ENCODE results near the gene TBK1. TPM values are rescaled to one million over a fixed set of nuclear protein-coding genes. Genes with fewer than 3 reads are reported as not detected.

The TBK1 gene
- total and polyA plus RNA-seq, 9 of the 15 experiments (the other 6 are each of a cell fraction or from before 2014, with no cell fraction given): 20.4 to 42.0 (median 27.8) TPM

GRCh38 chr12:64402181-64402580, 49.7 kb upstream of the TBK1 start (continued):
- TF ChIP-seq NR4A1 (CRISPR knock-in tag; IDR thresholded peaks at IDR 0.05) (no peak), NR4A1 (tag; IDR thresholded peaks at IDR 0.05) (peak; percentile 47; the same call in 1 of the 2 replicates), SMAD4 (CRISPR knock-in tag; conservative IDR thresholded peaks at IDR 0.05) (peak; percentile 73), HLTF (IDR thresholded peaks at IDR 0.05) (no peak), ZNF592 (IDR thresholded peaks at IDR 0.05) (peak; percentile 67), NRF1 (conservative IDR thresholded peaks at IDR 0.05 in 1 of 2, IDR thresholded peaks at IDR 0.05 in 1 of 2) (no peak), MBD1 (CRISPR knock-in tag; IDR thresholded peaks at IDR 0.05) (no peak), ZNF740 (CRISPR knock-in tag; IDR thresholded peaks at IDR 0.05) (no peak), ZNF740 (tag; IDR thresholded peaks at IDR 0.05) (peak in 1 of 2 experiments; percentile 57; a peak in 1 of 4 replicates), HNRNPK (IDR thresholded peaks at IDR 0.05; ENCODE audit: low read depth, low read length, poor library complexity, severe bottlenecking) (no peak), SNAPC5 (CRISPR knock-in tag; IDR thresholded peaks at IDR 0.05) (no peak), HIVEP1 (CRISPR knock-in tag; IDR thresholded peaks at IDR 0.05) (no peak), MEF2A (IDR thresholded peaks at IDR 0.05; ENCODE audit: control insufficient read depth, low read depth, low read length) (no peak), ZNF184 (CRISPR knock-in tag; IDR thresholded peaks at IDR 0.05) (no peak), RNF2 (IDR thresholded peaks at IDR 0.05) (no peak), HNRNPUL1 (IDR thresholded peaks at IDR 0.05; ENCODE audit: low read length) (no peak), TRIM24 (IDR thresholded peaks at IDR 0.05) (no peak), TCF7L2 (IDR thresholded peaks at IDR 0.05; ENCODE audit: low read depth, low read length) (no peak), HCFC1 (IDR thresholded peaks at IDR 0.05; ENCODE audit: low read depth, low read length) (no peak)
- TF ChIP-seq, protein P1, sequence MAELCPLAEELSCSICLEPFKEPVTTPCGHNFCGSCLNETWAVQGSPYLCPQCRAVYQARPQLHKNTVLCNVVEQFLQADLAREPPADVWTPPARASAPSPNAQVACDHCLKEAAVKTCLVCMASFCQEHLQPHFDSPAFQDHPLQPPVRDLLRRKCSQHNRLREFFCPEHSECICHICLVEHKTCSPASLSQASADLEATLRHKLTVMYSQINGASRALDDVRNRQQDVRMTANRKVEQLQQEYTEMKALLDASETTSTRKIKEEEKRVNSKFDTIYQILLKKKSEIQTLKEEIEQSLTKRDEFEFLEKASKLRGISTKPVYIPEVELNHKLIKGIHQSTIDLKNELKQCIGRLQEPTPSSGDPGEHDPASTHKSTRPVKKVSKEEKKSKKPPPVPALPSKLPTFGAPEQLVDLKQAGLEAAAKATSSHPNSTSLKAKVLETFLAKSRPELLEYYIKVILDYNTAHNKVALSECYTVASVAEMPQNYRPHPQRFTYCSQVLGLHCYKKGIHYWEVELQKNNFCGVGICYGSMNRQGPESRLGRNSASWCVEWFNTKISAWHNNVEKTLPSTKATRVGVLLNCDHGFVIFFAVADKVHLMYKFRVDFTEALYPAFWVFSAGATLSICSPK (IDR thresholded peaks at IDR 0.05; ENCODE audit: borderline replicate concordance): no peak
